Activated naive CD4-positive, alpha-beta T cell treated with anti-CD3 and anti-CD28 coated beads, Interleukin-2, amount 10 ng/mL, durations not matched to agents 7 days and 5 days (primary cell): ENCODE data around the gene NCBP2L.

Experiments used
- CTCF ChIA-PET: fragments of 350-600 bp; sonication (Branson Sonifier 250); formaldehyde crosslinking; loops from one replicate; lab custom pipeline; 2021; ENCODE audit warnings: antibody characterized with exemption; lab: Charles Lee
- DNase-seq: peaks from one replicate; pipeline ENCODE4 v3.0.0-alpha.2; 2020
- H3K27ac Mint-ChIP-seq: one replicate; pipeline ENCODE4 v1.8.0; 2021; ENCODE audit warnings: mild to moderate bottlenecking, moderate library complexity, mixed read lengths
- H3K27me3 Mint-ChIP-seq: one replicate; pipeline ENCODE4 v1.8.0; 2021; ENCODE audit warnings: mild to moderate bottlenecking, mixed read lengths
- H3K36me3 Mint-ChIP-seq: one replicate; pipeline ENCODE4 v1.8.0; 2021; ENCODE audit warnings: mixed read lengths
- H3K4me1 Mint-ChIP-seq: one replicate; pipeline ENCODE4 v1.8.0; 2021; ENCODE audit warnings: mixed read lengths
- H3K4me3 Mint-ChIP-seq: one replicate; pipeline ENCODE4 v1.8.0; 2021; ENCODE audit warnings: mild to moderate bottlenecking, moderate library complexity, mixed read lengths
- H3K9me3 Mint-ChIP-seq: one replicate; pipeline ENCODE4 v1.8.0; 2021; ENCODE audit warnings: mixed read lengths

The NCBP2L gene

GRCh38 chrX:107777536-107777832, at the start of gene NCBP2L:
TSS of gene NCBP2L (plus strand) at chrX:107777733. CDS start at chrX:107794221, 16,488 bp downstream.
- no peaks in the 10 kb centered on the region for H3K9me3 Mint-ChIP-seq
- DNase-seq: no peak
- H3K36me3 Mint-ChIP-seq: no peaks in the 10 kb centered on the region
- H3K4me3 Mint-ChIP-seq: peak within 1 kb of the TSS; percentile 81
- H3K27ac Mint-ChIP-seq: no peak within 1 kb of the TSS
- H3K27me3 Mint-ChIP-seq: peaks cover 35% of the 10 kb centered on the region
- CTCF ChIA-PET: interaction anchor here (0.7 to 7.1 kb wide), 14 partner anchors 10 to 235 kb away, joined by 3 to 134 read pairs (median 5); partner anchors contain the start of gene PRPS1
- H3K4me1 Mint-ChIP-seq: peaks cover 11% of the 10 kb centered on the region

- Mint-ChIP-seq H3K36me3 (no peaks in the 10 kb centered on the region), H3K9me3 (no peaks in the 10 kb centered on the region), H3K4me1 (no peaks in the 10 kb centered on the region), H3K27ac (no peak overlapping the region), H3K27me3 (no peaks in the 10 kb centered on the region), H3K4me3 (no peak overlapping the region)
- CTCF ChIA-PET: interaction anchor here (1.6 kb wide), 1 partner anchor 56 kb away, joined by 6 read pairs; no protein-coding TSS in a partner anchor
- DNase-seq: no peak
Measured at GRCh38 chrX:107728371-107729099, 49.0 kb upstream of the NCBP2L start.

- Mint-ChIP-seq H3K27ac (no peak overlapping the region), H3K4me1 (no peaks in the 10 kb centered on the region), H3K36me3 (no peaks in the 10 kb centered on the region), H3K27me3 (no peaks in the 10 kb centered on the region), H3K9me3 (no peaks in the 10 kb centered on the region), H3K4me3 (no peak overlapping the region)
- CTCF ChIA-PET: no interaction called here
- DNase-seq: no peak
Measured at GRCh38 chrX:107729558-107730297, 47.8 kb upstream of the NCBP2L start.

- CTCF ChIA-PET: no interaction called here
- H3K27ac Mint-ChIP-seq: no peak overlapping the region
Measured at GRCh38 chrX:107730298-107730655, 47.3 kb upstream of the NCBP2L start.

GRCh38 chrX:107730991-107731766, 46.4 kb upstream of the NCBP2L start:
- no peaks in the 10 kb centered on the region for H3K9me3 Mint-ChIP-seq
- no peak overlapping the region for H3K27ac Mint-ChIP-seq
- H3K4me1 Mint-ChIP-seq: no peaks in the 10 kb centered on the region
- CTCF ChIA-PET: interaction anchor here (1.2 kb wide), 1 partner anchor 17 kb away, joined by 3 read pairs; no protein-coding TSS in a partner anchor
- H3K36me3 Mint-ChIP-seq: no peaks in the 10 kb centered on the region
- no peak for DNase-seq
- no peaks in the 10 kb centered on the region for H3K27me3 Mint-ChIP-seq
- no peak overlapping the region for H3K4me3 Mint-ChIP-seq

More at GRCh38 chrX:107730298-107730655, 47.3 kb upstream of the NCBP2L start:
- Mint-ChIP-seq H3K4me1 (no peaks in the 10 kb centered on the region), H3K4me3 (no peak overlapping the region), H3K9me3 (no peaks in the 10 kb centered on the region), H3K36me3 (no peaks in the 10 kb centered on the region), H3K27me3 (no peaks in the 10 kb centered on the region)
- no peak for DNase-seq

GRCh38 chrX:107731831-107732502, 45.6 kb upstream of the NCBP2L start:
- H3K27ac Mint-ChIP-seq: no peak overlapping the region
- CTCF ChIA-PET: interaction anchor here (1.2 kb wide), 1 partner anchor 18 kb away, joined by 3 read pairs; no protein-coding TSS in a partner anchor
- H3K9me3 Mint-ChIP-seq: no peaks in the 10 kb centered on the region
- no peak for DNase-seq
- H3K27me3 Mint-ChIP-seq: no peaks in the 10 kb centered on the region
- H3K36me3 Mint-ChIP-seq: no peaks in the 10 kb centered on the region
- no peak overlapping the region for H3K4me3 Mint-ChIP-seq
- H3K4me1 Mint-ChIP-seq: no peaks in the 10 kb centered on the region

GRCh38 chrX:107733686-107734085, 43.8 kb upstream of the NCBP2L start:
- CTCF ChIA-PET: no interaction called here
- H3K9me3 Mint-ChIP-seq: no peaks in the 10 kb centered on the region

GRCh38 chrX:107734646-107735045, 42.9 kb upstream of the NCBP2L start:
- no peak for DNase-seq
- Mint-ChIP-seq H3K36me3 (no peaks in the 10 kb centered on the region), H3K27me3 (no peaks in the 10 kb centered on the region), H3K4me3 (no peak overlapping the region), H3K9me3 (no peaks in the 10 kb centered on the region), H3K4me1 (no peaks in the 10 kb centered on the region), H3K27ac (no peak overlapping the region)
- CTCF ChIA-PET: no interaction called here

More at GRCh38 chrX:107733686-107734085, 43.8 kb upstream of the NCBP2L start:
- H3K4me1 Mint-ChIP-seq: no peaks in the 10 kb centered on the region
- no peaks in the 10 kb centered on the region for H3K27me3 Mint-ChIP-seq
- no peaks in the 10 kb centered on the region for H3K36me3 Mint-ChIP-seq
- DNase-seq: no peak
- no peak overlapping the region for H3K4me3 Mint-ChIP-seq
- H3K27ac Mint-ChIP-seq: no peak overlapping the region

GRCh38 chrX:107736781-107737531, 40.6 kb upstream of the NCBP2L start:
- Mint-ChIP-seq H3K9me3 (no peaks in the 10 kb centered on the region), H3K4me3 (no peak overlapping the region), H3K4me1 (peaks cover 21% of the 10 kb centered on the region), H3K27me3 (peaks cover 1% of the 10 kb centered on the region), H3K27ac (no peak overlapping the region), H3K36me3 (peaks cover under 1% of the 10 kb centered on the region)
- no peak for DNase-seq
- CTCF ChIA-PET: interaction anchor here (2.0 kb wide), 1 partner anchor 64 kb away, joined by 5 read pairs; no protein-coding TSS in a partner anchor

GRCh38 chrX:107738272-107738671, 39.3 kb upstream of the NCBP2L start:
- CTCF ChIA-PET: interaction anchor here (2.0 kb wide), 1 partner anchor 65 kb away, joined by 5 read pairs; no protein-coding TSS in a partner anchor
- Mint-ChIP-seq H3K36me3 (peaks cover 3% of the 10 kb centered on the region), H3K27ac (no peak overlapping the region), H3K9me3 (no peaks in the 10 kb centered on the region), H3K4me1 (peaks cover 32% of the 10 kb centered on the region), H3K27me3 (peaks cover 5% of the 10 kb centered on the region), H3K4me3 (no peak overlapping the region)
- DNase-seq: no peak

- Mint-ChIP-seq H3K36me3 (peaks cover 3% of the 10 kb centered on the region), H3K9me3 (no peaks in the 10 kb centered on the region), H3K27me3 (peaks cover 5% of the 10 kb centered on the region), H3K4me1 (peaks cover 32% of the 10 kb centered on the region), H3K27ac (no peak overlapping the region), H3K4me3 (no peak overlapping the region)
- CTCF ChIA-PET: interaction anchor here (2.0 kb wide), 1 partner anchor 66 kb away, joined by 5 read pairs; no protein-coding TSS in a partner anchor
- DNase-seq: no peak
Measured at GRCh38 chrX:107738768-107739167, 38.8 kb upstream of the NCBP2L start.

GRCh38 chrX:107739541-107739940, 38.0 kb upstream of the NCBP2L start:
- Mint-ChIP-seq H3K27ac (no peak overlapping the region), H3K4me3 (no peak overlapping the region), H3K27me3 (peaks cover 5% of the 10 kb centered on the region), H3K9me3 (no peaks in the 10 kb centered on the region), H3K4me1 (peaks cover 32% of the 10 kb centered on the region), H3K36me3 (peaks cover 3% of the 10 kb centered on the region)
- DNase-seq: no peak
- CTCF ChIA-PET: no interaction called here

- peaks cover 3% of the 10 kb centered on the region for H3K36me3 Mint-ChIP-seq
- peak overlapping the region; percentile 71 for H3K4me3 Mint-ChIP-seq
- H3K27me3 Mint-ChIP-seq: peaks cover 5% of the 10 kb centered on the region
- H3K4me1 Mint-ChIP-seq: peaks cover 32% of the 10 kb centered on the region
- no peak for DNase-seq
- CTCF ChIA-PET: interaction anchor here (1.7 to 2.3 kb wide), 3 partner anchors 22 to 68 kb away, joined by 7 to 13 read pairs (median 7); partner anchors contain the start of gene TSC22D3
- no peaks in the 10 kb centered on the region for H3K9me3 Mint-ChIP-seq
- peak overlapping the region; percentile 95 for H3K27ac Mint-ChIP-seq
Measured at GRCh38 chrX:107741404-107741790, 36.1 kb upstream of the NCBP2L start.
